ENCODE results near the gene ABCC8. TPM values are rescaled to one million over a fixed set of nuclear protein-coding genes. Genes with fewer than 3 reads are reported as not detected.
A peak's percentile ranks its signal among the peaks of the same experiment; 100 is the strongest.

ABCC8 gene
- total and polyA plus RNA-seq, 9 of the 15 experiments (the other 6 are each of a cell fraction or from before 2014, with no cell fraction given), result not detected

DNA sequence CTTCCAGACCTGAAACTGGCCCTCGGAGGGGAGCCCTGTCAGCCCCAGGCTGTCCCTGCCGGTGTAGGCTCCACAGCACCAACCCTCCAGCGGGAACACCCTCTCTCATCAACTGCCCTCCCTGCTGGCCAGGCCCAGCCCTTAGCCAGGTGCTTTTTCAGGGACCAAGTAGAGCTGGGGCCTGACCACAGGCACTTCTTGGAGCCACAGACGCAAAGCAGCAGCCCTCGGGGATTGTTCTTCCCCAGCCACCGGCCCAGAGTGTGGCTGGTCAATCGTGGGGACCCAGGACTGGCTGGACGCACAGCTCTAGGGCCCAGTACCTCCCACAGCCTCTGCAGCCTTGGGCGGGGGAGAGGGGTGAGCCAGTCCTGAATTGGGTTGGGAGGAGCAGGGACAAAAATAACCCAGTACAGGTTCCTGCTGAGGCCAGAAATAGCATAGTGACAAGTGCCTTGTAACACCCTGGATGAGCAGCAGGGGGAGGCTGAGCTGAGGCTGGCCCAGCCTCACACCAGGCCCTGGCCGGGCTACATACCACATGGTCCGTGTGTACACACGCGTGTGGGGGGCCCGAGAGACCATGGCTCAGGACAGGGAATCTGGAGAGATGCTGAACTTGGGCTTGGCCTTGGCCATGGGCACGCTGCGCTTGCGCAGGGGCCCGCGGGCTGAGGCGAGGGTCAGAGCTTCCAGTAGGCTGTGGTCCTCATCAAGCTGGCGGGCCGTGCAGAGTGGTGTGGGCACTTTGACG, 90.1 kb downstream of the ABCC8 start (continued):
- TF ChIP-seq, protein P1, sequence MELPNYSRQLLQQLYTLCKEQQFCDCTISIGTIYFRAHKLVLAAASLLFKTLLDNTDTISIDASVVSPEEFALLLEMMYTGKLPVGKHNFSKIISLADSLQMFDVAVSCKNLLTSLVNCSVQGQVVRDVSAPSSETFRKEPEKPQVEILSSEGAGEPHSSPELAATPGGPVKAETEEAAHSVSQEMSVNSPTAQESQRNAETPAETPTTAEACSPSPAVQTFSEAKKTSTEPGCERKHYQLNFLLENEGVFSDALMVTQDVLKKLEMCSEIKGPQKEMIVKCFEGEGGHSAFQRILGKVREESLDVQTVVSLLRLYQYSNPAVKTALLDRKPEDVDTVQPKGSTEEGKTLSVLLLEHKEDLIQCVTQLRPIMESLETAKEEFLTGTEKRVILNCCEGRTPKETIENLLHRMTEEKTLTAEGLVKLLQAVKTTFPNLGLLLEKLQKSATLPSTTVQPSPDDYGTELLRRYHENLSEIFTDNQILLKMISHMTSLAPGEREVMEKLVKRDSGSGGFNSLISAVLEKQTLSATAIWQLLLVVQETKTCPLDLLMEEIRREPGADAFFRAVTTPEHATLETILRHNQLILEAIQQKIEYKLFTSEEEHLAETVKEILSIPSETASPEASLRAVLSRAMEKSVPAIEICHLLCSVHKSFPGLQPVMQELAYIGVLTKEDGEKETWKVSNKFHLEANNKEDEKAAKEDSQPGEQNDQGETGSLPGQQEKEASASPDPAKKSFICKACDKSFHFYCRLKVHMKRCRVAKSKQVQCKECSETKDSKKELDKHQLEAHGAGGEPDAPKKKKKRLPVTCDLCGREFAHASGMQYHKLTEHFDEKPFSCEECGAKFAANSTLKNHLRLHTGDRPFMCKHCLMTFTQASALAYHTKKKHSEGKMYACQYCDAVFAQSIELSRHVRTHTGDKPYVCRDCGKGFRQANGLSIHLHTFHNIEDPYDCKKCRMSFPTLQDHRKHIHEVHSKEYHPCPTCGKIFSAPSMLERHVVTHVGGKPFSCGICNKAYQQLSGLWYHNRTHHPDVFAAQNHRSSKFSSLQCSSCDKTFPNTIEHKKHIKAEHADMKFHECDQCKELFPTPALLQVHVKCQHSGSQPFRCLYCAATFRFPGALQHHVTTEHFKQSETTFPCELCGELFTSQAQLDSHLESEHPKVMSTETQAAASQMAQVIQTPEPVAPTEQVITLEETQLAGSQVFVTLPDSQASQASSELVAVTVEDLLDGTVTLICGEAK (IDR thresholded peaks at IDR 0.05), result no peak
- TF ChIP-seq, protein P1 (CRISPR knock-in tag; IDR thresholded peaks at IDR 0.05), result peak; percentile 38; the same call in 1 of the 2 replicates
- peak; percentile 70 for TF ChIP-seq SMC3 (conservative IDR thresholded peaks at IDR 0.05; ENCODE audit: insufficient read depth, low read depth, low read length)
- no peak for TF ChIP-seq TCFL5 (CRISPR knock-in tag; conservative IDR thresholded peaks at IDR 0.05)
- no peak for TF ChIP-seq ZNF224 (CRISPR knock-in tag; IDR thresholded peaks at IDR 0.05)
- 0 out of 2 replicates have a peak, but pooled peaks have one; percentile 13 for TF ChIP-seq JUND (IDR thresholded peaks at IDR 0.05; ENCODE audit: borderline replicate concordance, low read depth, low read length)
- TF ChIP-seq JUND (tag; IDR thresholded peaks at IDR 0.05; ENCODE audit: borderline replicate concordance, low read depth, low read length), result no peak
- TF ChIP-seq BRF1 (IDR thresholded peaks at IDR 0.05; ENCODE audit: borderline replicate concordance, extremely low read depth, insufficient read length), result no peak
- TF ChIP-seq KDM5B (IDR thresholded peaks at IDR 0.05; ENCODE audit: insufficient replicate concordance, low read depth, low read length), result no peak
